ENCODE results near the gene PIH1D1.

PIH1D1 gene

DNA sequence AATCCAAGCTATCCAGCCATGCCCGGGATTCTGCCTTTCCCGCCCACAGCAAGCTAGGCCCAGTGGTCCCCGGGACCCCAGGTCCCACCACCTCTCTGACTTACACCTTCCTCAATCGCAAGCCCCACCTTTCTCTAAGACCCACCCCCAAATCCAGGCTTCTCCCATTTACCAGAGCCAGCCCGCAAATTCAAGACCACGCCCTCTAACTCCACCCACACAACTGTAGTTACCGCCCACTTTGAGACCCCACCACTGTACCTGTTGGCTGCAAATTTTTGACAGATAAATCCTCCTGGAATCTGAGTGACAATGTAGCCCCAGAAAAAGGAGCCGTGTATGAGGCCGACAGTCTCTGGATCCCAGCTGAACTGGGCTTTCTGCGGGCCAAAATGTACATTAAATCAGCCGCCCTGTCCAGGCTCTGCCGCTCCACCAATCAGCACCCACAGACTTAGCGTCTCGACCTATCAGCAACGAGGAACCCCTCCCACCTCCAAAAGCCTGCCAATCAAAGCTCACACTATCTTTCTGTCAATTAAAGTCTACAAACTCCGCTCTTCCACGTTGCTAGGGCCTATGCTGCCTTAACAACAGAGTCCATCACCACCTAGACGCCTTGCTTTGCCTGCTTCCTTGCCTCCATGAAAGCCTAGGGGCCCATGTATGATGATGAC lies 16.6 kb downstream of the PIH1D1 start:
- no peak for DNase-seq (ENCODE audit: low read depth)

- DNase-seq (ENCODE audit: low read depth) = no peak
Measured at GRCh38 chr19:49433240-49433901, 18.2 kb downstream of the PIH1D1 start.

DNA sequence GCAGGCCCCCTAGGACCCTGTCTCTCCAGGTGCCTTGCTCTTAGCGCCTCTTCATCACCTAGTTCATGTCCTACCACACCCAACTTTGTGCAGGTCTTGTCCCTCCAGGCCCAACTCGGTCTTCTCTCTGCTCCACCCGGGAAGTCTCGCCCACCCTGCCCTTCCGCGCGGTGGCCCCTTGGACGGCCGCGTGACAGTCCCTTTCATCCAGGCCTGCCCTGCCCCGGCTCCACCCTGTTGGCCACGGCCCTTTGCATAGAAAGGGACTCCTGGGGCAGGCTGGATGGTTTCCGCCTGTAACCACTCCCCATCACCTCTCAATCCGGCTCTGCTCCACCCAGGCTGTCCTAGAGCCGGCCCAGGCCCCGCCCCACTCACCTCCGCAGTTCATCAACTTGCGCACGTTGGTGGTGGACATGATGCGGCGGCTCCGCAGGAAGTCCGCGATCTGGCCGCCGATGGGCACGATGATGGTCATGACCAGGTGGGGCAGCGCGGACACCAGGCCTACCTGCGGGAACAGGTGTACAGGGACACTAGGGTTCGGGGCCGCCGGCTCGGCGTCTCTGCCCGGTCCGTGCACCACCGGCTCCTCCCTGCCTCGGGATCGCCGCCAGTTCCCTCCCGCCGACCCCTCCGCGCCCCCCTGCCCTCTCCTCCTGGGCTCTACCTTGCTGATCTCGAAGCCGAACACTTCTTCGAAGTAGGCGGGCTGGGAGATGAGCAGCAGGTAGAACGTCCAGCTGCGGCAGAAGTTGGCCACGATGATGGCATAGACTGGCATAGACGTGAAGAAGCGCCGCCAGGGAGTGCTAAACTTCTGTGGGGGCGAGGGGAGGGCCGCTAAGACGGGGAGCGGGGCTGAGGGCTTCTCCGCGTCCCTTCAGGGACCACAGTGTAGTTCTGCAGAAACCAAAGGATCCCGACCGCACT lies 19.2 kb downstream of the PIH1D1 start:
- DNase-seq (ENCODE audit: low read depth) = no peak

GRCh38 chr19:49431330-49431749 lies 20.3 kb downstream of the PIH1D1 start:
- DNase-seq (ENCODE audit: low read depth) = no peak

DNA sequence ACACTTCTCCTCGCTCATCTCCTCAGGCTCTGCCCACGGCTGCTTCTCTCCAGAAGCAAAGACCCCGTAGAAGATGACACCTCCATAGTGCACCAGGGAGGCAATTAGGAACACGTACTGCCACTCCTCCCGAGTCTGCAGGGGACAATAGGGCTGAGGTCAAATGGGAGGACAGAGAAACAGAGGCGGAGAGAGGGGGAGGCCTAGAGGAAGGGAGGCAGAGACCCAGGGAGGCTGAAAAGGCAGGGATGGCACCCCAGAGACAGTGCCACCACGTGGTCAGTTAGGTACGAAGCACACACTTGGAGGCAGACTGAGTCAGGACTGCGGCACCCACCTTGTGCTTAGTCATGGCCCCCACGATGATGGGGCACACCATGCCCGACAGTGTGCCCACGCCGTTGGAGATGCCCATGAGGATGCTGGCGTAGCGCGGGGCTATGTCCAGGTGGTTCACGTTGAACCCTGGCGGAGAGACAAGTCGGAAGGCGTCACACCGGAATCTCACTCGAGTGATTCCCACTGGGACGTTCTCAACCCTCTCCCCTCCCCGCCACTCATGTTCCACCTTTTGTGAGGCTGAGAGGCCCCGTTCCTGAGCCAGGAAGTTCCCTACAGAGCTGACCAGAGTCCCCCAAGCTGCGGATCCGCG lies 20.8 kb downstream of the PIH1D1 start:
- no peak for DNase-seq (ENCODE audit: low read depth)

GRCh38 chr19:49430172-49430677 lies 21.4 kb downstream of the PIH1D1 start:
- DNase-seq (ENCODE audit: low read depth) = no peak

- DNase-seq (ENCODE audit: low read depth) = no peak
Measured at GRCh38 chr19:49428547-49429451, 22.8 kb downstream of the PIH1D1 start.

- DNase-seq (ENCODE audit: low read depth) = no peak
Measured at GRCh38 chr19:49427855-49428546, 23.6 kb downstream of the PIH1D1 start.

DNA sequence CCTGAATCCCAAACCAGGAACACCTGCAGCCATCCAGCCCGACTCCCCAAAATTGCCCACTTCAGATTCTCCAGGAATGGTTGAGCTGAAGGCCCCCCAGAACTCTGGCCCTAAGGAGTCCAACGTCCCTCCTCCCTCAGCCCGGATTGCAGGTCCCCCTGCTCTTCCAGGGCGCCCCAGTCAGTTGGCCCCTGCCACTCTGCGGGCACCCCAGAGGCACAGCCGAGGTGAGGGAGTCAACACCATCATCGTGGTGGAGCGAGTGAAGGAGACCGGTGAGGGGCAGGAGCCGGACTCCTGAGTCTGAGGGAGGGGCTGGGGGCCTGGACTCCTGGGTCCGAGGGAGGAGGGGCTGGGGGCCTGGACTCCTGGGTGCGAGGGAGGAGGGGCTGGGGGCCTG lies 24.3 kb downstream of the PIH1D1 start:
- no peak for DNase-seq (ENCODE audit: low read depth)

- no peak for DNase-seq (ENCODE audit: low read depth)
Measured at GRCh38 chr19:49425922-49426592, 25.6 kb downstream of the PIH1D1 start.

DNA sequence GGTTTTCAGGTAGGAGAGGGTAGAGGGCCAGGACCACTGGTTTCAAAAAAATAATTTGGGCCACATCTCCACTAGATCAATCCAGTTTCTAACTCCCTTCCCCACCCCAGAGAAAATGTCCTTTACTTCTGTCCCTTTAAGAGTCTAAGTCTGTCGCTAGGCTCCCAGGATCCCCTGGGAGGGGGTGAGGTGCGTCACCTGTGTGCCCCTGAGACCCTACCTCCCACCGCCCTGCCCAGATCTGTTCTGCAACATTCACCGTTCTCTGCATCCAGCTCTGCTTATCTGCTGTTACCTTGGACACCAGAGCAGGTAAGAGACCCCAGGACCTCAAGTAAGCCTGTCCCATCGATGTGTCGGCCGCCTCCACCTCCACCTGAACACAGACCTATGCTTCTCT lies 26.4 kb downstream of the PIH1D1 start, which contains the start of gene GFY:
GFY (plus strand) TSS at position 211 of the 400 bp plus-strand sequence. CDS start 1,043 bp downstream, outside the sequence.
- no peak for DNase-seq (ENCODE audit: low read depth)

DNA sequence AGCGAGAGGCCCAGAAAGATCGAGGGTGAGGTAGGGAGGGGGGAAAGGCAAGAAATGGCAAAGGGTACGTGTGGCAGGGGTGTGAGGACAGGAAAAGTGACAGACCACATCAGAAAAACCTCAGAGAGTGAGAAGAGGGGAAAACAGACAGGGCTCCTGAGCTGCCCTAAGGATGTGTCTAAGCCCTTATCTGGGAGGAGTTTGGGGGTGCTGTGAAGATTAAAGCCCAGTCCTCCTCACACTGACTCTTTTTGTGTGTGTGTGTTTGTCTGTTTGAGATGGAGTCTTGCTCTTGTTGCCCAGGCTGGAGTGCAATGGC lies 27.7 kb downstream of the PIH1D1 start:
- DNase-seq (ENCODE audit: low read depth) = no peak

DNA sequence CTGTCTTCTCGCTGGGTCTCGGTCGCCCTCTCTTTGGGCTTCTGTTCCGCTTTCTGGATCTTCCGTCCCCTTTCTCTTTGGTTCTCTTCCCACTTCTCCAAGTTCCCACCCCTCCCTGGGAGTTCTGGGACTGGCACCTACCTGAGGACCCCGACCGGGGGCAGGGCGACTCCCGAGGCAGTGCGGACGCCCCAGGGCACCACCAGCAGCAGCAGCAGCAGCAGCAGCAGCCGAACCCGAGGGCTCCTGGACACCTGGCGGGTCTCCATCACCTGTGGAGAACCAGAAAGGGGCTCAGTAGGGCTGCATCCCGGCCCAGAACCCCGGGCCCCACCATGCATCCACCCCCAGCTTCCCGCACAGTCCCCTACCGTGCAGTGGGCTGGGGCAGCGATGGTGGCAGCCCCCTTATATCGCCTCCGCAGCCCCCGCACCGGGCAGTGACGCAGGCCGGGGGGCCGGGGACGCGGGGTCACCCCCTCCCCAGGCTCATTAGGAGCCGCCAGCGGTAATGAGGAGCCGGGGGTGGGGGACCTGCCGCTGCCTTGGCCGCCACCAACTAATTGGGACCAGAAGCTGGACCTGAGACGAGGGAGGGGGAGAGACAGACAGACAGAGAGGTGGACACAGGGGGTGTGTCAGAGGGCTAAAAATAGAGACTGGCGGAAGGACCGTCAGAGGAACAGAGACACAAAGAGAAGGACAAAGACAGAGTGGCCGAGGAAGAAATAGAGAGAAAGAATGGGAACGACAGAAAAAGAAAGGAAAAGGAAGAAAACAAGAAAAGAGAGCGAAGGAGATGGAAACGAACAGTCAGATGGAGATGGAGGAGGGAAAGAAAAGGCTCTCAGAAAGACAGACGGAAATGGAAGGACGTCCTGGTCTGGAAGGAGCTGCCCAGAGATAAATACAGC lies 28.3 kb downstream of the PIH1D1 start, which contains the start of gene PTH2:
PTH2 (minus strand) TSS at position 371 of the 914 bp plus-strand sequence; CDS start at position 269, 102 bp downstream.
- no peak for DNase-seq (ENCODE audit: low read depth)

DNA sequence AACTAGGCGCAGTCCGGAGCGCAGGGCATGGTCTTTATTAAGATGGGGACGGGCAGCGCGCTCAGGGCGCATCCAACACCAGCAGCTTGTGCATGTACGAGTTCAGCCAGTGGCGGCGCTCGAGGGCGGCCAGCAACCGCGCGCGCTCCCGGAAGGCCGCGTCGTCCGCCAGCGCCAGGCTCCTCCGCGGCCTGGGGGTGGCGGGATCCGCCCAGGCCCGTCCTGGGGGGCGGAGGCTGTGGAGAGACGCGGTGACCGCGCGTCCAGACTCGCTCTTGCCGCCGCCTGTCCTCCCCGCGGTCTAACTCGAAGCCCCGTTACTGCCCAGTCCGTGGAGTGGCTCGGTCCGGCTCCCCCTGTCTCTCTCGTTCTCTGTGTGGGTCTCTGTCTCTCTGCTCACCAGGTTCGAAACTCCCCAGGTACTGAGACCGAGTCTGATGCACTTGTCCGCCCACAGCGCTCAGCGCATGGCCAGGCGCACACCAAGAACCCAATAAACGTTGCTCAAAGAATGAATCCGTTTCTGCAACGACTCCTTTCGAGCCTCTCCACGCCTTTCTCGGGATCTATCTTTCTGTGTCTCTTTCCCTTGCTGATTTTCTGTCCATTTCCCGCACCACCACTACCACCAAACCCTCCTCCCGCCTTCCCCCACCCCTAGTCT lies 29.1 kb downstream of the PIH1D1 start:
- no peak for DNase-seq (ENCODE audit: low read depth)

DNA sequence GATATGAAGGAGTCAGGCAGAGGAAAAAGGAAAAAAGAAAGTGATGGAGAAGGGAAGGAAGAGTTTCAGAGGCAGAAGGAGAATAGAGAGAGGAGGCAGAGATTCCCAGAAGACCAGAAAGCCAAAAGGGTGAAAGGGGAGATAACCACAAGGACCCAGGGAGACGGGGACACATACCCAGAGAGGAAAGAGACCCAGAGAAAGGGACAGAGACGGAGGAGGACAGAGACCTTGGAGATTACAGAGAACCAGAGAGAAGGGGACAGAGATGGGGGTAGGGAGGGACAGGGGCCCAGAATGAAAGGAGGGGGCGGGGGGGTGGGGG lies 29.8 kb downstream of the PIH1D1 start:
- DNase-seq (ENCODE audit: low read depth) = no peak

DNA sequence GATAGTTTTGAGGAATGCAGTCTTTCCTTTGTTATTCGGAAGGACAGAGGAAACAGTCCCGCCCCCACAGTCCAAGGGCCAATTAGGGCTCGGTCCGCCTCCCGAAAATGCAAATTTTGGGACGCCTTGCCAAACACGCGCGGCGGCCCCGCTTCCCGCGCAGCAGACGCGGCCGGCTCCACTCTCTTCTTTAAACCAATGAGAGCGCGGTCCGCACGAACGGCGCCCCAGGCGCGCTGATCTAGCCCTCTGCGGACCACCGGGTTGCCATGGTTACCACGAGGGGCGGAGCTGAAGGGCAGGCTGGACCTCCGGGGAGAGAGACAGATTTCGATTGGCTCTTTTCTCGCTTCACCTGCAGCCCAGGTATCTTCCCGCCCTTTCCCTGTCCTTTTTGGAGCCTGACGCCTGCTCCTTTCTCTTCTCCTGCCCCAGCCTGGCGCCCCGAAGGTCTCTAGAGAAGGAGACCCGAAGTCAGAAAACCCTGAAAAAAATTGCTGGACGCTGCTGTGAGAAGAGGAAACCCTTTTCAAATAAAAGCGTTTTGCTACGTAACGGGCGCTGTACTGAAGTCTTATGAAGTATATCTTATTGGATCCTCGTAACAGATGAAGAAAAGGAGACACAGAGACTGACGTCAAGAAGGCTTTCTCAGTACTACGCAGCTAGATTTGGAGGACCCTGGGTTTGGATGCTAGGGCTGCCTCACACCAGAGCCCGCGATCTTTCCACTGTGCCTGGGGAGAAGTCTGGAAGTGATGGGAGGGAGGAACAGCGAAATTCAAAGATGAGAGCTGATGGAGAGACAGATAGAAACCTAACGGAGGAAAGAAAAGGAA lies 30.4 kb downstream of the PIH1D1 start:
- DNase-seq (ENCODE audit: low read depth) = no peak

DNA sequence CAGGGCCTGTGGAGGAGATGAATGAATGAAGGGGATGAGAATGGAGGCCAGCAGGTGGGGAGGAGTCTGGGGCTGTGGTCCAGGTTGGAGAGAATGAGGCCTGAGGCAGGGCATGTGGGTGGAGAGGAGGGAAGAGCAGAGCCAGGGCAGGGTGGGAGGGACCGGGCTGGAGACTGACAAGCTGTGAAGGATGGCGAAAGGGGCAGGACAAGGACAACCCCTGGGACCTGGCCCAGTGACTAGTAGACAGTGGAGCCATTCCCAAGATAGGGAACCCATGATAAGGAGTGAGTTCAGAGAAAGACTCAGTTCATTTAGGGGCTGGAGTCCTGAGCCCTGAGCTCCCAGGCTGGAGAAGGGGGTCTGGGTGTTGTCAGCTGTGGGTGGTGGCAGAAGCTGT lies 31.4 kb downstream of the PIH1D1 start:
- DNase-seq (ENCODE audit: low read depth) = no peak
